K562 (cell line): ENCODE data around the gene GRWD1. TPM values are rescaled to one million over a fixed set of nuclear protein-coding genes. Genes with fewer than 3 reads are reported as not detected.

ENCODE experiments used
- BACH1 ChIP-seq: fragments of 200-800 bp; sonication (Bioruptor generic); IDR thresholded peaks from 2 replicates; pipeline ENCODE4 v1.6.1; 2016; ENCODE audit warnings: missing genetic modification characterization, missing compliant biosample characterization
- BCOR ChIP-seq: fragments of 450-650 bp; IDR thresholded peaks from 2 replicates; pipeline ENCODE4 v1.6.1; 2016
- CBFA2T2 ChIP-seq: fragments of 450-650 bp; conservative IDR thresholded peaks from 2 replicates; pipeline ENCODE4 v1.6.1; 2017; ENCODE audit warnings: mild to moderate bottlenecking
- CBFA2T3 ChIP-seq: fragments of 450-650 bp; IDR thresholded peaks from 2 replicates; pipeline ENCODE4 v1.6.1; 2017
- CC2D1A ChIP-seq: fragments of 450-650 bp; IDR thresholded peaks from 2 replicates; pipeline ENCODE4 v1.6.1; 2017; ENCODE audit warnings: mild to moderate bottlenecking
- FOXA1 ChIP-seq: fragments of 450-650 bp; IDR thresholded peaks from 2 replicates; pipeline ENCODE4 v1.6.1; 2016; ENCODE audit warnings: mild to moderate bottlenecking, borderline replicate concordance
- FOXP1 ChIP-seq: sonication (generic); formaldehyde crosslinking; IDR thresholded peaks from 2 replicates; pipeline ENCODE4 v1.8.0; 2022; ENCODE audit warnings: mild to moderate bottlenecking, missing genetic modification reagents
- GATAD2A ChIP-seq: fragments of 450-650 bp; IDR thresholded peaks from 2 replicates; pipeline ENCODE4 v1.6.1; 2017
- HMG20B ChIP-seq: fragments of 250-450 bp; sonication (Bioruptor Pico); IDR thresholded peaks from 2 replicates; pipeline ENCODE4 v1.5.0; 2021; ENCODE audit warnings: mild to moderate bottlenecking
- L3MBTL2 ChIP-seq: fragments of 450-650 bp; IDR thresholded peaks from 2 replicates; pipeline ENCODE4 v1.6.1; 2016; ENCODE audit warnings: mild to moderate bottlenecking, moderate library complexity
- NR2C2 ChIP-seq, 2 experiments: fragments of 200-800 bp in 1 of 2; sonication (Bioruptor generic) in 1 of 2; sonication (generic) in 1 of 2; formaldehyde crosslinking in 1 of 2; IDR thresholded peaks; 2 replicates each; pipeline versions ENCODE4 v1.6.1 to v1.8.0; 2016 to 2022; ENCODE audit warnings: mild to moderate bottlenecking in 1 of 2, missing compliant biosample characterization in 1 of 2, missing genetic modification characterization in 1 of 2, missing genetic modification reagents in 1 of 2
- RBM22 ChIP-seq: fragments of 200-400 bp; formaldehyde crosslinking; IDR thresholded peaks from 2 replicates; pipeline ENCODE4 v1.6.1; 2018; ENCODE audit warnings: low read length, low read depth; ENCODE audit not compliant: poor library complexity, severe bottlenecking
- ZNF77 ChIP-seq: fragments of 250-450 bp; sonication (Bioruptor Pico); IDR thresholded peaks from 2 replicates; pipeline ENCODE4 v1.5.0; 2020
- ZNF778 ChIP-seq: fragments of 450-650 bp; formaldehyde crosslinking; IDR thresholded peaks from 2 replicates; pipeline ENCODE4 v1.4.0; 2020; ENCODE audit warnings: mild to moderate bottlenecking, moderate library complexity
- polyA plus RNA-seq, 8 experiments: library from polyadenylated mRNA; depleted of rRNA in 4 of 8; stranded (reverse) in 5 of 8; unstranded in 3 of 8; fragments of >200 nt; fragmentation: Nextera tagmentation in 2 of 8; fragmentation: Illumina TruSeq in 1 of 8; extraction: Ambion mirVana in 2 of 8; extraction: Trizol in 1 of 8; gene quantifications; 2 replicates each; pipeline versions ENCODE4 v1.2.1 to v1.2.3, GENCODE V29; 2011 to 2014; ENCODE audit warnings: inconsistent platforms in 1 of 8, missing spikeins in 1 of 8
- total RNA-seq, 7 experiments: library from RNA; depleted of rRNA in 6 of 7; stranded (reverse); fragments of >200 nt in 6 of 7; fragmentation: Illumina TruSeq in 2 of 7; extraction: Trizol in 2 of 7; gene quantifications; 2 replicates each; pipeline versions ENCODE4 v1.2.1 to v1.2.3, GENCODE V29; 2011 to 2021; ENCODE audit warnings: low replicate concordance in 1 of 7
- TF ChIP-seq, protein P1 (sequence below): fragments of 450-650 bp; IDR thresholded peaks from 2 replicates; pipeline ENCODE4 v1.6.1; 2016; ENCODE audit warnings: antibody characterized with exemption
- TF ChIP-seq, protein P2 (sequence below): fragments of 450-650 bp; IDR thresholded peaks from 2 replicates; pipeline ENCODE4 v1.6.1; 2017; ENCODE audit warnings: antibody characterized with exemption
- TF ChIP-seq, protein P3 (sequence below): fragments of 450-650 bp; IDR thresholded peaks from 2 replicates; pipeline ENCODE4 v1.6.1; 2016
- TF ChIP-seq, protein P4 (sequence below), 2 experiments: fragments of 250-450 bp in 1 of 2; fragments of 450-650 bp in 1 of 2; sonication (Bioruptor Pico) in 1 of 2; IDR thresholded peaks; 2 replicates each; pipeline versions ENCODE4 v1.6.1 to v1.8.0; 2016 to 2021; ENCODE audit warnings: mild to moderate bottlenecking in 2 of 2, moderate library complexity in 2 of 2, missing compliant biosample characterization in 1 of 2, missing genetic modification characterization in 1 of 2

The GRWD1 gene
- total and polyA plus RNA-seq, 9 of the 15 experiments (the other 6 are each of a cell fraction or from before 2014, with no cell fraction given) = 1.5 to 87.2 (median 24.5) TPM

DNA sequence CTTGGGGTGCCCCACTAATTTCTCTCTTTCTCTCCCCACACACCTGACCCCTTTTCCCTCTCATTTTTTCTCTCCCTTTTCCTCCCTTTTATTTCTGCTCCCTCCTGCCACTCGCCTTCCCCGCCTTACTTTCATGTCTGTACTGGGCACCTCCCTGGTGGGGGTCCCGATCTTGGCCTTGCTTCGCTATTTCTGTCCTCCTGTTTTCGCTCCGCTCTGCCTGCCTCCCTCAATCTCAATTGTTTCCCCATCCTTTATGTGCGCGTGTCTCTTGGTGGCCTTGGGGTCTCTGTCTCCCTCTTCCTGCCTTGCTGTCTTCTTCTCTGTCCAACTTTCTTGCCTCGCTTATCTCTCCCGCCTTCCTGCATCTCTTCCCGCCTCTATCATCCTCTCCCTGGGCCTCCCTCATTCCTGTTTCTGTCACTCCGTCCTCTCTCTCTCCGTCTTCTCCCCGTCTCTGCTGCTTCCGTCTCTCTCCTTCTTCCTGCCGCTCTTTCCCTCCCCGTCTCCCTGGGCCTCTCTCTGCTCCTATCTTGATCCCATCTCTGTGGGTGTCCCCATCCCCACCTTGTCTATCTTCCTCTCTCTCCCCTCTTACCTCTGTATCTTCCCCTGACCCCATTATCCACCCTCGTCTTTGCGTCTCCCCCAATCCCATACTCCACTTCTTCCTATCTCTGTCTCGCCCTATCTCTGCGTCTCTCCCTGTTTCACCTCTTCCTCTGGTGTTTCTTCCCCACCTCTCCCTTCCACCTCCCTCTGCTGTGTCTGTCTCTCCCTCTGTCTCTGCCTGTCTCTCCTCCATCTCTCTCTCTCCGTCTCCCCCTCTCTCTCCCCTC is 48.3 kb upstream of the GRWD1 start (continued):
- TF ChIP-seq, protein P1, sequence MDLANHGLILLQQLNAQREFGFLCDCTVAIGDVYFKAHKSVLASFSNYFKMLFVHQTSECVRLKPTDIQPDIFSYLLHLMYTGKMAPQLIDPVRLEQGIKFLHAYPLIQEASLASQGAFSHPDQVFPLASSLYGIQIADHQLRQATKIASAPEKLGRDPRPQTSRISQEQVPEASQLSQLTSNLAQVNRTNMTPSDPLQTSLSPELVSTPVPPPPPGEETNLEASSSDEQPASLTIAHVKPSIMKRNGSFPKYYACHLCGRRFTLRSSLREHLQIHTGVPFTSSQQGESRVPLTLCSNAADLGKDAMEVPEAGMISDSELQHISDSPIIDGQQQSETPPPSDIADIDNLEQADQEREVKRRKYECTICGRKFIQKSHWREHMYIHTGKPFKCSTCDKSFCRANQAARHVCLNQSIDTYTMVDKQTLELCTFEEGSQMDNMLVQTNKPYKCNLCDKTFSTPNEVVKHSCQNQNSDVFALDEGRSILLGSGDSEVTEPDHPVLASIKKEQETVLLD = peak; percentile 79
- TF ChIP-seq BACH1 (no peak), L3MBTL2 (0 out of 2 replicates have a peak, but pooled peaks have one; percentile 21), NR2C2 (CRISPR knock-in tag; IDR thresholded peaks at IDR 0.05) (no peak; the same call in 1 of the 2 replicates), NR2C2 (tag; IDR thresholded peaks at IDR 0.05) (no peak), CBFA2T3 (0 out of 2 replicates have a peak, but pooled peaks have one; percentile 31), BCOR (peak; percentile 75), FOXP1 (no peak), ZNF778 (CRISPR knock-in tag) (no peak), CBFA2T2 (no peak), CC2D1A (peak; percentile 62; the same call in 1 of the 2 replicates), RBM22 (no peak), FOXA1 (no peak), HMG20B (no peak), GATAD2A (peak; percentile 34; the same call in 1 of the 2 replicates), ZNF77 (CRISPR knock-in tag) (no peak)
- TF ChIP-seq, protein P2, sequence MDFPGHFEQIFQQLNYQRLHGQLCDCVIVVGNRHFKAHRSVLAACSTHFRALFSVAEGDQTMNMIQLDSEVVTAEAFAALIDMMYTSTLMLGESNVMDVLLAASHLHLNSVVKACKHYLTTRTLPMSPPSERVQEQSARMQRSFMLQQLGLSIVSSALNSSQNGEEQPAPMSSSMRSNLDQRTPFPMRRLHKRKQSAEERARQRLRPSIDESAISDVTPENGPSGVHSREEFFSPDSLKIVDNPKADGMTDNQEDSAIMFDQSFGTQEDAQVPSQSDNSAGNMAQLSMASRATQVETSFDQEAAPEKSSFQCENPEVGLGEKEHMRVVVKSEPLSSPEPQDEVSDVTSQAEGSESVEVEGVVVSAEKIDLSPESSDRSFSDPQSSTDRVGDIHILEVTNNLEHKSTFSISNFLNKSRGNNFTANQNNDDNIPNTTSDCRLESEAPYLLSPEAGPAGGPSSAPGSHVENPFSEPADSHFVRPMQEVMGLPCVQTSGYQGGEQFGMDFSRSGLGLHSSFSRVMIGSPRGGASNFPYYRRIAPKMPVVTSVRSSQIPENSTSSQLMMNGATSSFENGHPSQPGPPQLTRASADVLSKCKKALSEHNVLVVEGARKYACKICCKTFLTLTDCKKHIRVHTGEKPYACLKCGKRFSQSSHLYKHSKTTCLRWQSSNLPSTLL = peak; percentile 63
- TF ChIP-seq, protein P3, sequence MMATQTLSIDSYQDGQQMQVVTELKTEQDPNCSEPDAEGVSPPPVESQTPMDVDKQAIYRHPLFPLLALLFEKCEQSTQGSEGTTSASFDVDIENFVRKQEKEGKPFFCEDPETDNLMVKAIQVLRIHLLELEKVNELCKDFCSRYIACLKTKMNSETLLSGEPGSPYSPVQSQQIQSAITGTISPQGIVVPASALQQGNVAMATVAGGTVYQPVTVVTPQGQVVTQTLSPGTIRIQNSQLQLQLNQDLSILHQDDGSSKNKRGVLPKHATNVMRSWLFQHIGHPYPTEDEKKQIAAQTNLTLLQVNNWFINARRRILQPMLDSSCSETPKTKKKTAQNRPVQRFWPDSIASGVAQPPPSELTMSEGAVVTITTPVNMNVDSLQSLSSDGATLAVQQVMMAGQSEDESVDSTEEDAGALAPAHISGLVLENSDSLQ = 0 out of 2 replicates have a peak, but pooled peaks have one; percentile 29
- TF ChIP-seq, protein P4, sequence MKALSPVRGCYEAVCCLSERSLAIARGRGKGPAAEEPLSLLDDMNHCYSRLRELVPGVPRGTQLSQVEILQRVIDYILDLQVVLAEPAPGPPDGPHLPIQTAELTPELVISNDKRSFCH (CRISPR knock-in tag; IDR thresholded peaks at IDR 0.05) = no peak
- TF ChIP-seq, protein P4 (tag; IDR thresholded peaks at IDR 0.05) = no peak
